Hepatic stellate cell (primary cell): ENCODE measurements around the gene MRPL14.
A peak's percentile ranks its signal among the peaks of the same experiment; 100 is the strongest.

Experiments used
- DNase-seq: peaks from one replicate; pipeline ENCODE4 v3.0.0; 2011; ENCODE audit warnings: low spot score

Gene MRPL14

DNA sequence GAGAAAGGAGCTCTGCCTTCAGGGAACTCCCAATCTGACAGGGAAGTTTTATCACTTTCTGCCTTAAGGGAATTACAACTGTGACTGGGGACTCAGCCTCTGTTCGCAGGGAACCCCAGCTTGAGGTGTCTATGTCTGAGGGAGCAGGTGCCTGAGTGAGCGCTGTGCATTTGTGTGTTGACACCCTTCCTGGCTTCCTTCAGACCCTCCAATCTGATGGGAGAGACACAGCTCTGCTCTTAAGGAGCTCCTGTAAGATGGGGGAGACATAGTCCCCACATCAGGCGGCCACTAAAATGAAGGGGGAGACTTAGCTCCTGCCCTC, 62.3 kb downstream of the MRPL14 start:
- no peak for DNase-seq

DNA sequence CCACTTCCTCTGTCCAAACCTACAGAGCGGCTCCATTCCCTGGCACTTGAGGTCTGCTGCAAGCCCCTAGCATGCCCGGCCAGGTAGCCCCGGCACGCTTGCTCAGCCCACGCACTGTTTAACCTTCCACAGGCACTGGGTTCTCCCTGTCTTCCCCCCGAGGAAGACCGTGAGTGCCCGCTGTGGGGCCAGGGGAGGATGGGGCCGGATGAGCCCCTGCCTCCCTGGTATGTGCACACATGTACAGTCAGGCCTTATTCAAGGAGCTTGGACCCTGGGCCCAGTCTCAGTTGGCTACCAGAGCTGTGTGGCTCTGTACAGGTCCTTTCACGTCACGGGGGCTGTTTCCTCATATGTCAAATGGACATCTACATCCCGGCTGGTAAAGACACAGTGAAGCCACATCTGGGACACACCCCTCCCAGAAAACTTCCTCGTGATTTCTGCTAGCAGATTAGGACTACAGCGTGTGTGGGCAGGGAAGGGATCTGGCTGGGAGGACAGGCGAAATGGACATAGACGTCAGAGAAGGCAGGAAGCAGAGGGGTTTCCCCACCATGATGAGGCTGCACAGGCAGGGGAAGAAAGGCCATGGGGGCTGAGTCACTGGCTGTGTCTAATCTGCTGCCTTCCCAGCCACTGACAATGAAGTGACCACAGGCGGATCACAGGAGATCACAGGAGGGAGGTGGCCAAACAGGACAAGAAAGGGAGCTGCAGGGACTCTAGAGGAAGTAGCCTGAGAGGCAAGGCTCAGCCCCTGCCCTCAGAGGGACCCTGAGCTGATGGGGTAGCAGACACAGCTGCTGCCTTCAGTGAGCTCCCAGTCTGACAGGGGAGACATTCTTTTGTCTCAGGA, 62.9 kb downstream of the MRPL14 start:
- peak; percentile 94 for DNase-seq

GRCh38 chr6:44063561-44064059, 63.6 kb downstream of the MRPL14 start:
- DNase-seq = no peak
